Thymus (tissue), 14 donors: ENCODE results near the gene HLA-DQA1. TPM values are rescaled to one million over a fixed set of nuclear protein-coding genes. Genes with fewer than 3 reads are reported as not detected.
"Not testable (repeated sequence)": the region's sequence is repeated elsewhere in the genome, so short reads cannot be mapped to it uniquely, and the experiment has no call there.

ENCODE experiments used
- DNase-seq, 9 donors: peaks; one replicate each; pipeline ENCODE4 v3.0.0-alpha.2; 2013; ENCODE audit warnings: low spot score in 9 of 9, low read depth in 6 of 9, missing footprints in 1 of 9
- H3K27ac ChIP-seq, 2 donors: one replicate each; pipeline ENCODE4 v1.5.1; 2013; ENCODE audit warnings: control low read depth in 1 of 2, low read depth in 1 of 2, low read length in 1 of 2, mild to moderate bottlenecking in 1 of 2, moderate library complexity in 1 of 2
- H3K27me3 ChIP-seq, 2 donors: one replicate each; pipeline ENCODE4 v1.5.1; 2013; ENCODE audit warnings: low read length in 1 of 2; ENCODE audit not compliant: control insufficient read depth in 2 of 2, insufficient read depth in 1 of 2
- H3K36me3 ChIP-seq, 2 donors: one replicate each; pipeline ENCODE4 v1.5.1; 2013; ENCODE audit warnings: low read length in 1 of 2, mild to moderate bottlenecking in 1 of 2, moderate library complexity in 1 of 2; ENCODE audit not compliant: control insufficient read depth in 2 of 2, insufficient read depth in 2 of 2
- H3K4me1 ChIP-seq, 2 donors: one replicate each; pipeline ENCODE4 v1.5.1; 2013; ENCODE audit warnings: low read length in 2 of 2; ENCODE audit not compliant: control insufficient read depth in 2 of 2, insufficient read depth in 2 of 2
- H3K4me3 ChIP-seq, 2 donors: one replicate each; pipeline ENCODE4 v1.5.1; 2013; ENCODE audit warnings: low read length in 2 of 2, control low read depth in 1 of 2, mild to moderate bottlenecking in 1 of 2
- H3K9me3 ChIP-seq, 2 donors: one replicate each; pipeline ENCODE4 v1.5.1; 2013; ENCODE audit warnings: low read length in 1 of 2, mild to moderate bottlenecking in 1 of 2; ENCODE audit not compliant: control insufficient read depth in 2 of 2, insufficient read depth in 1 of 2
- WGBS: extraction: QIAGEN DNeasy Blood & Tissue Kit; methylation state at CpG from one replicate; pipeline ENCODE4 v1.1.7; 2013; 5-methylcytosine and 5-hydroxymethylcytosine counted together
- long read RNA-seq, 10 donors: transcript quantifications; one replicate each; lab custom pipeline, GENCODE V29; 2026
- polyA plus RNA-seq: library from polyadenylated mRNA; stranded (reverse); fragments of 200-250 nt; gene quantifications from one replicate; pipeline ENCODE4 v1.2.3, GENCODE V29; 2013
- total RNA-seq: library from RNA; stranded (reverse); fragments of 120-200 nt; gene quantifications from one replicate; pipeline ENCODE4 v1.2.4, GENCODE V29; 2013
- donor health status: healthy.

Gene HLA-DQA1
- total RNA-seq (352 TPM), polyA plus RNA-seq (358 TPM)
- long read RNA-seq, donor 1, full-length matches to known transcripts: 2 of 2 reads
- long read RNA-seq, donor 1, partial matches to known transcripts: 0 of 2 reads
- long read RNA-seq, donor 1, other reads (novel, unspliced or antisense): 0 of 2 reads
- long read RNA-seq, donor 2: 0 reads
- long read RNA-seq, donor 3, full-length matches to known transcripts: 172 of 240 reads
- long read RNA-seq, donor 3, partial matches to known transcripts: 68 of 240 reads
- long read RNA-seq, donor 3, other reads (novel, unspliced or antisense): 0 of 240 reads
- long read RNA-seq, donor 4, full-length matches to known transcripts: 75 of 143 reads
- long read RNA-seq, donor 4, partial matches to known transcripts: 68 of 143 reads
- long read RNA-seq, donor 4, other reads (novel, unspliced or antisense): 0 of 143 reads
- long read RNA-seq, donor 5, full-length matches to known transcripts: 270 of 431 reads
- long read RNA-seq, donor 5, partial matches to known transcripts: 161 of 431 reads
- long read RNA-seq, donor 5, other reads (novel, unspliced or antisense): 0 of 431 reads
- long read RNA-seq, donor 6, full-length matches to known transcripts: 121 of 147 reads
- long read RNA-seq, donor 6, partial matches to known transcripts: 19 of 147 reads
- long read RNA-seq, donor 6, other reads (novel, unspliced or antisense): 7 of 147 reads
- long read RNA-seq, donor 7, full-length matches to known transcripts: 94 of 198 reads
- long read RNA-seq, donor 7, partial matches to known transcripts: 66 of 198 reads
- long read RNA-seq, donor 7, other reads (novel, unspliced or antisense): 38 of 198 reads
- long read RNA-seq, donor 8, full-length matches to known transcripts: 60 of 86 reads
- long read RNA-seq, donor 8, partial matches to known transcripts: 8 of 86 reads
- long read RNA-seq, donor 8, other reads (novel, unspliced or antisense): 18 of 86 reads
- long read RNA-seq, donor 9, transcript HLA-DQA1-201 (5 exons, 1,591 nt): major isoform, 39 of 76 reads
- long read RNA-seq, donor 9, transcript HLA-DQA1-203 (5 exons, 1,206 nt): minor isoform, 6 of 76 reads
- long read RNA-seq, donor 9, partial matches to known transcripts: 30 of 76 reads
- long read RNA-seq, donor 9, other reads (novel, unspliced or antisense): 0 of 76 reads
- long read RNA-seq, donor 10, full-length matches to known transcripts: 94 of 140 reads
- long read RNA-seq, donor 10, partial matches to known transcripts: 24 of 140 reads
- long read RNA-seq, donor 10, other reads (novel, unspliced or antisense): 22 of 140 reads

DNA sequence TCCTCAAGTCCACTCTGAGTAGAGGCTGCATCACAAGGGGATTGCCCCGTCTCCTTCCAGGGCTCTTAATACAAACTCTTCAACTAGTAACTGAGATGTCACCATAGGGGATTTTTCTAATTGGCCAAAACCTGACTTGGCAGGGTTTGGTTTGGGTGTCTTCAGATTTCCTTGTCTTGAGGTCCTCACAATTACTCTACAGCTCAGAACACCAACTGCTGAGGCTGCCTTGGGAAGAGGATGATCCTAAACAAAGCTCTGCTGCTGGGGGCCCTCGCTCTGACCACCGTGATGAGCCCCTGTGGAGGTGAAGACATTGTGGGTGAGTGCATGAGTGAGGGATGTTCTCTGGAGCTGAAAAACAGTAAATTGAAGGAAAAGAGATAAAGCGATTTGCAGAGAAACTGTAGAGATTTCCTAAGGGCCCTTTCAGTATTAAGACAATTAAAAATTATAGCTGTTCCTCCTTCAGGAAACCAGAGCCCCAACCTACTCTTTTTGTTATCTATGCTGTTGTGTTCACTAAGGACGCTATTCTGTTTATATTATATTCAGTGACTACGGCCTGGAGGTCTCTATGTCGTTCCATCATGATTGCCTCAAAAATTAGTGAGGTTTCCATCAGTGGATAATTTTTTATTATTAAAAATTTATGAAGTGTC is at the start of gene HLA-DQA1:
Gene HLA-DQA1, plus strand, starts transcription at position 188 of the 662 bp plus-strand sequence. Its CDS starts 53 bp downstream, at position 241.
- H3K27ac ChIP-seq: peak within 1 kb of the TSS in 1 of 2 donors; percentile 47
- no peaks in the 10 kb centered on the region for H3K36me3 ChIP-seq
- DNase-seq: peak in 3 of 9 donors; percentile 9 to 43 (median 18)
- no peaks in the 10 kb centered on the region for H3K9me3 ChIP-seq
- WGBS: 35% methylated on average over 7 of the region's 7 CpGs
- peak within 1 kb of the TSS in 1 of 2 donors; percentile 18 for H3K4me3 ChIP-seq
- no peaks in the 10 kb centered on the region for H3K4me1 ChIP-seq
- no peaks in the 10 kb centered on the region for H3K27me3 ChIP-seq

DNA sequence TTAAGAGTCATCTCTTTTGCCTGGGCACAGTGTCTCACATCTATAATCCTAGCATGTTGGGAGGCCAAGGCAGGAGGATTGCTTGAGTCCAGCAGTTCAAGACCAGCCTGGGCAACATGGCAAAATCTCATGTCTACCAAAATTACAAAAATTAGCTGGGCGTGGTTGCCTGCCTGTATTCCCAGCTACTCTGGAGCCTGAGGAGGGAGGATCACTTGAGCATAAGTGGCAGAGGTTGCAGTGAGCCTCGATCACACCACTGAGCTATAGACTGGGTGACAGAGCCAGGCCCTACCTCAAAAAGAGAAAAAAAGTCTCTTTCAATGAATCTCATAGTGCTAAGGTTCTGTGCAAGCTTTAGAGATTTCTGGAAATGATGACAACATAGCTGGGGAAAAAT is 49.0 kb upstream of the HLA-DQA1 start:
- 73% methylated on average over 2 of the region's 2 CpGs for WGBS
- Histone ChIP-seq H3K4me3 (no peak overlapping the region), H3K27ac (peak overlapping the region in 1 of 2 donors; percentile 5)

GRCh38 chr6:32589596-32590449 is 47.4 kb upstream of the HLA-DQA1 start, which contains the start of gene HLA-DRB1:
TSS of gene HLA-DRB1 (minus strand) at chr6:32589848. CDS start at chr6:32589742, 106 bp downstream.
- peak within 1 kb of the TSS in 1 of 2 donors; percentile 65 for H3K27ac ChIP-seq
- 30% methylated on average over 9 of the region's 9 CpGs for WGBS

More for the DNA sequence above, 49.0 kb upstream of the HLA-DQA1 start:
- H3K27me3 ChIP-seq: no peaks in the 10 kb centered on the region
- no peaks in the 10 kb centered on the region for H3K9me3 ChIP-seq
- H3K4me1 ChIP-seq: no peaks in the 10 kb centered on the region
- H3K36me3 ChIP-seq: no peaks in the 10 kb centered on the region
- no peak for DNase-seq

DNA sequence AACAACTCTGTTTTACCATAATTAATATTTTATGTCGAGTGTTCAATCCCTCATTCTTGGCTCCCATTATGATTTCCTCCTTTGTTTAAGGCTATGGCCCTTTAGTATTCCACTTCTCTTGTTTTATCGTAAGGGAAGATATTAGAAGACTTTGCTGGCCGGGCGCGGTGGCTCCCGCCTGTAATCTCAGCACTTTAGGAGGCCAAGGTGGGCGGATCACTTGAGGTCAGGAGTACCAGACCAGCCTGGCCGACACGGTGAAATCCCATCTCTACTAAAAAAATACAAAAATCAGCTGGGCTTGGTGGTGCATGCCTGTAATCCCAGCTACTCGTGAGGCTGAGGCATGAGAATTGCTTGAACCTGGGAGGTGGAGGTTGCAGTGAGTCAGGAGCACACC is 46.5 kb upstream of the HLA-DQA1 start:
- H3K27ac ChIP-seq, H3K4me3 ChIP-seq, H3K36me3 ChIP-seq, H3K9me3 ChIP-seq, H3K27me3 ChIP-seq, DNase-seq, H3K4me1 ChIP-seq: not testable (repeated sequence)
- 97% methylated on average over 10 of the region's 10 CpGs for WGBS

More at GRCh38 chr6:32589596-32590449, 47.4 kb upstream of the HLA-DQA1 start, which contains the start of gene HLA-DRB1:
- H3K4me1 ChIP-seq: no peaks in the 10 kb centered on the region
- no peaks in the 10 kb centered on the region for H3K27me3 ChIP-seq
- no peaks in the 10 kb centered on the region for H3K36me3 ChIP-seq
- DNase-seq: peak in 3 of 9 donors; percentile 10 to 54 (median 15)
- no peaks in the 10 kb centered on the region for H3K9me3 ChIP-seq
- no peak within 1 kb of the TSS for H3K4me3 ChIP-seq

DNA sequence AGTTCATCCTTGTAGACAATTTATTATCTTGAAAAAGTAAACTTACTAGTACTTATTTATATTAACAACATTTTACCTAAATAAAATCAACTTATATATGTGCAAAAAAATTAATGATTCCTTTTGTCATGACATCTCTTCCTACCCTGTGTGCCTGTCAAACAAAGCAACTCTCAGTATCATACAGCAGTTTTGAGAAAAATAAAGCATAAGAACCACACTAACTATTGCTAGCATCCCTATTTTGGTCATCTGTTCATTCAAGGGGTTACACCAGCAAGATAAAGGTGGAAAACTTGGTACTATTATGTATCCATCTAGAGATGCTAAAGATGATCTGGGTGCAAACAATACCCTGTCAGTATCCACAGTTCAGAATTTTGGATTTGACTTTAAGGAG is 40.2 kb upstream of the HLA-DQA1 start:
- H3K4me3 ChIP-seq: no peak overlapping the region
- no peaks in the 10 kb centered on the region for H3K4me1 ChIP-seq
- no peaks in the 10 kb centered on the region for H3K36me3 ChIP-seq
- no peak for DNase-seq
- no peak overlapping the region for H3K27ac ChIP-seq
- H3K27me3 ChIP-seq: no peaks in the 10 kb centered on the region
- no peaks in the 10 kb centered on the region for H3K9me3 ChIP-seq

- Histone ChIP-seq H3K4me3 (no peak overlapping the region), H3K4me1 (no peaks in the 10 kb centered on the region), H3K27me3 (no peaks in the 10 kb centered on the region), H3K27ac (no peak overlapping the region), H3K9me3 (no peaks in the 10 kb centered on the region), H3K36me3 (no peaks in the 10 kb centered on the region)
- 71% methylated on average over 3 of the region's 3 CpGs for WGBS
- DNase-seq: no peak
Observed at GRCh38 chr6:32602383-32602782, 34.8 kb upstream of the HLA-DQA1 start.

GRCh38 chr6:32603222-32603621 is 34.0 kb upstream of the HLA-DQA1 start:
- no peak for DNase-seq
- H3K9me3 ChIP-seq: no peaks in the 10 kb centered on the region
- H3K4me1 ChIP-seq: no peaks in the 10 kb centered on the region
- H3K36me3 ChIP-seq: no peaks in the 10 kb centered on the region
- WGBS: 89% methylated on average over 5 of the region's 5 CpGs
- H3K4me3 ChIP-seq: no peak overlapping the region
- H3K27ac ChIP-seq: no peak overlapping the region
- no peaks in the 10 kb centered on the region for H3K27me3 ChIP-seq
